PC-9 (cell line): ENCODE data around the gene PDE4D. TPM values are rescaled to one million over a fixed set of nuclear protein-coding genes. Genes with fewer than 3 reads are reported as not detected.
A peak's percentile ranks its signal among the peaks of the same experiment; 100 is the strongest.

Experiments
- BruUV-seq: library from RNA; stranded (reverse); fragments of 400-500 nt; replicated peaks from 2 replicates; lab custom pipeline; 2021; lab: Mats Ljungman, UMichigan
- CTCF ChIA-PET: fragments of 300-600 bp; sonication (Branson Sonifier 250); formaldehyde crosslinking; loops from one replicate; lab custom pipeline; 2022; ENCODE audit warnings: antibody characterized with exemption; lab: Charles Lee
- POLR2A ChIA-PET: fragments of 300-600 bp; sonication (Branson Sonifier 250); formaldehyde crosslinking; loops from one replicate; lab custom pipeline; 2022; ENCODE audit warnings: antibody characterized with exemption; ENCODE audit not compliant: unreplicated experiment; lab: Charles Lee
- DNase-seq, 2 experiments: peaks; one replicate each; pipeline versions ENCODE4 v3.0.0 to v3.0.0-alpha.2; 2015 to 2022; ENCODE audit warnings: mixed read lengths in 1 of 2
- H2AFZ ChIP-seq: fragments of 200-600 bp; sonication (generic); 2 replicates; pipeline ENCODE4 v1.8.1; 2017; ENCODE audit warnings: antibody characterized with exemption
- H3F3A ChIP-seq: fragments of 200-600 bp; sonication (generic); 2 replicates; pipeline ENCODE4 v1.8.1; 2017; ENCODE audit warnings: antibody characterized with exemption, mild to moderate bottlenecking, low read depth; ENCODE audit not compliant: insufficient read depth
- H3K27ac ChIP-seq: fragments of 200-600 bp; sonication (generic); 2 replicates; pipeline ENCODE4 v1.6.1; 2016; ENCODE audit warnings: mixed run types
- H3K27me3 ChIP-seq: fragments of 200-600 bp; sonication (generic); 2 replicates; pipeline ENCODE4 v1.6.1; 2016; ENCODE audit warnings: low read depth, mixed run types; ENCODE audit not compliant: insufficient read depth
- H3K36me3 ChIP-seq: fragments of 200-600 bp; sonication (generic); 2 replicates; pipeline ENCODE4 v1.6.1; 2016; ENCODE audit warnings: low read depth, mixed run types
- H3K4me1 ChIP-seq: fragments of 200-600 bp; sonication (generic); replicated peaks from 2 replicates; pipeline ENCODE4 v1.6.1; 2016; ENCODE audit warnings: mixed run types; ENCODE audit not compliant: insufficient read depth
- H3K4me2 ChIP-seq: fragments of 200-600 bp; sonication (generic); 2 replicates; pipeline ENCODE4 v1.6.1; 2017; ENCODE audit warnings: mixed run types
- H3K4me3 ChIP-seq: fragments of 200-600 bp; sonication (generic); 2 replicates; pipeline ENCODE4 v1.6.1; 2016; ENCODE audit warnings: mixed run types
- H3K79me2 ChIP-seq: fragments of 200-600 bp; sonication (generic); 2 replicates; pipeline ENCODE4 v1.6.1; 2017; ENCODE audit warnings: low read depth, mixed run types
- H3K9me2 ChIP-seq: fragments of 200-600 bp; sonication (generic); 2 replicates; pipeline ENCODE4 v1.8.1; 2017; ENCODE audit warnings: mild to moderate bottlenecking; ENCODE audit not compliant: insufficient read depth
- H3K9me3 ChIP-seq: fragments of 200-600 bp; sonication (generic); 2 replicates; pipeline ENCODE4 v1.8.1; 2016; ENCODE audit warnings: low read depth; ENCODE audit not compliant: insufficient read depth
- H4K20me1 ChIP-seq: fragments of 200-600 bp; sonication (generic); 2 replicates; pipeline ENCODE4 v1.8.1; 2017; ENCODE audit not compliant: insufficient read depth
- CTCF ChIP-seq: fragments of 200-600 bp; sonication (generic); conservative IDR thresholded peaks from 2 replicates; pipeline ENCODE4 v1.6.1; 2017; ENCODE audit warnings: mixed run types, antibody characterized with exemption, mild to moderate bottlenecking, moderate library complexity
- EZH2 ChIP-seq: fragments of 200-600 bp; sonication (generic); IDR thresholded peaks from 2 replicates; pipeline ENCODE4 v1.8.0; 2017; ENCODE audit warnings: antibody characterized with exemption, low read depth
- intact Hi-C: fragments of 100-400 bp; cut with micrococcal nuclease; formaldehyde crosslinking; loops from one replicate; pipeline ENCODE4 v1.10.0; 2022; ENCODE audit not compliant: unreplicated experiment
- total RNA-seq: library from RNA; stranded (reverse); gene quantifications from 2 replicates; pipeline ENCODE4 v1.2.3, GENCODE V29; 2021

Gene PDE4D
- total RNA-seq, 1 experiment from 2014 or later, result 9.8 TPM

GRCh38 chr5:59615272-59615671 lies 278.3 kb downstream of the PDE4D start:
- ChIA-PET CTCF (no interaction called here), POLR2A (interaction anchor here (0.7 kb wide), 1 partner anchor 84 kb away, joined by 5 read pairs; no protein-coding TSS in a partner anchor)
- Histone ChIP-seq H3K9me3 (no peaks in the 10 kb centered on the region), H3K36me3 (no peaks in the 10 kb centered on the region), H3F3A (0 out of 2 replicates have a peak, but pooled peaks cover 8% of the 10 kb centered on the region), H3K9me2 (no peaks in the 10 kb centered on the region), H4K20me1 (no peaks in the 10 kb centered on the region), H3K4me2 (peak overlapping the region; percentile 3; the same call in 1 of the 2 replicates), H3K27ac (peak overlapping the region; percentile 36; the same call in 1 of the 2 replicates), H3K79me2 (no peaks in the 10 kb centered on the region), H3K27me3 (no peaks in the 10 kb centered on the region), H3K4me1 (peaks cover 13% of the 10 kb centered on the region), H3K4me3 (no peak overlapping the region), H2AFZ (no peak overlapping the region)
- no peak for TF ChIP-seq EZH2
- TF ChIP-seq CTCF, result no peak
- no TSS peak for BruUV-seq
- peak in 1 of 2 experiments; percentile 57 for DNase-seq
- intact Hi-C loops, result no loop called here

GRCh38 chr5:59609501-59610265 lies 283.8 kb downstream of the PDE4D start:
- Histone ChIP-seq H2AFZ (no peak overlapping the region), H3K27ac (no peak overlapping the region), H3K4me2 (no peak overlapping the region), H3K9me3 (no peaks in the 10 kb centered on the region), H3F3A (no peaks in the 10 kb centered on the region), H3K9me2 (no peaks in the 10 kb centered on the region), H4K20me1 (no peaks in the 10 kb centered on the region), H3K36me3 (no peaks in the 10 kb centered on the region), H3K79me2 (no peaks in the 10 kb centered on the region), H3K4me1 (peaks cover 2% of the 10 kb centered on the region; the same call in 1 of the 2 replicates), H3K27me3 (no peaks in the 10 kb centered on the region), H3K4me3 (no peak overlapping the region)
- ChIA-PET CTCF (no interaction called here), POLR2A (no interaction called here)
- TF ChIP-seq CTCF, result no peak
- TF ChIP-seq EZH2, result no peak
- no peak for DNase-seq
- no TSS peak for BruUV-seq
- intact Hi-C loops, result no loop called here

GRCh38 chr5:59608745-59609144 lies 284.8 kb downstream of the PDE4D start:
- Histone ChIP-seq H3K27me3 (no peaks in the 10 kb centered on the region), H3K79me2 (no peaks in the 10 kb centered on the region), H3K4me1 (no peaks in the 10 kb centered on the region), H3K4me3 (no peak overlapping the region), H3K9me2 (no peaks in the 10 kb centered on the region), H2AFZ (no peak overlapping the region), H3F3A (no peaks in the 10 kb centered on the region), H4K20me1 (no peaks in the 10 kb centered on the region), H3K4me2 (no peak overlapping the region), H3K27ac (no peak overlapping the region), H3K36me3 (no peaks in the 10 kb centered on the region), H3K9me3 (no peaks in the 10 kb centered on the region)
- CTCF ChIA-PET, result no interaction called here
- POLR2A ChIA-PET, result interaction anchor here (0.6 kb wide), 1 partner anchor 8 kb away, joined by 7 read pairs; no protein-coding TSS in a partner anchor
- DNase-seq, result no peak
- intact Hi-C loops, result no loop called here
- no TSS peak for BruUV-seq
- TF ChIP-seq CTCF (no peak), EZH2 (no peak)
